Activated CD4-positive, alpha-beta memory T cell treated with anti-CD3 and anti-CD28 coated beads, Interleukin-2, amount 10 ng/mL, durations not matched to agents 7 days and 5 days (primary cell): ENCODE measurements around the gene CDH23. TPM values are rescaled to one million over a fixed set of nuclear protein-coding genes. Genes with fewer than 3 reads are reported as not detected.

Source experiments
- CTCF ChIA-PET: fragments of 350-600 bp; sonication (Branson Sonifier 250); formaldehyde crosslinking; loops from one replicate; lab custom pipeline; 2021; ENCODE audit warnings: antibody characterized with exemption, inconsistent platforms; lab: Charles Lee
- POLR2A ChIA-PET: fragments of 350-600 bp; sonication (Branson Sonifier 250); formaldehyde crosslinking; loops from one replicate; lab custom pipeline; 2021; ENCODE audit warnings: antibody characterized with exemption; lab: Charles Lee
- DNase-seq: peaks from one replicate; pipeline ENCODE4 v3.0.0-alpha.2; 2020
- H3K27ac Mint-ChIP-seq: one replicate; pipeline ENCODE4 v1.8.0; 2021; ENCODE audit warnings: mild to moderate bottlenecking, mixed read lengths
- H3K27me3 Mint-ChIP-seq: one replicate; pipeline ENCODE4 v1.8.0; 2021; ENCODE audit warnings: mixed read lengths
- H3K36me3 Mint-ChIP-seq: one replicate; pipeline ENCODE4 v1.8.0; 2021; ENCODE audit warnings: low read depth, mixed read lengths
- H3K4me1 Mint-ChIP-seq: one replicate; pipeline ENCODE4 v1.8.0; 2021; ENCODE audit warnings: mixed read lengths
- H3K4me3 Mint-ChIP-seq: one replicate; pipeline ENCODE4 v1.8.0; 2021; ENCODE audit warnings: mild to moderate bottlenecking, mixed read lengths
- H3K9me3 Mint-ChIP-seq: one replicate; pipeline ENCODE4 v1.8.0; 2021; ENCODE audit warnings: mixed read lengths
- total RNA-seq, 2 experiments: library from RNA; stranded (reverse); gene quantifications; one replicate each; pipeline ENCODE4 v1.2.3, GENCODE V29; 2021

Gene CDH23
- total RNA-seq, 2 experiments from 2014 or later, result 1.3 TPM

- POLR2A ChIA-PET, result no interaction called here
- no peak overlapping the region for H3K27ac Mint-ChIP-seq
- no peaks in the 10 kb centered on the region for H3K4me1 Mint-ChIP-seq
- no peaks in the 10 kb centered on the region for H3K9me3 Mint-ChIP-seq
- no peaks in the 10 kb centered on the region for H3K27me3 Mint-ChIP-seq
- CTCF ChIA-PET, result no interaction called here
- DNase-seq, result no peak
- no peak overlapping the region for H3K4me3 Mint-ChIP-seq
- no peaks in the 10 kb centered on the region for H3K36me3 Mint-ChIP-seq
Observed at GRCh38 chr10:71546220-71546619, 149.5 kb downstream of the CDH23 start.

GRCh38 chr10:71547312-71547711, 150.6 kb downstream of the CDH23 start:
- H3K9me3 Mint-ChIP-seq, result no peaks in the 10 kb centered on the region
- H3K4me1 Mint-ChIP-seq, result no peaks in the 10 kb centered on the region
- ChIA-PET POLR2A (no interaction called here), CTCF (no interaction called here)
- no peak for DNase-seq
- H3K36me3 Mint-ChIP-seq, result no peaks in the 10 kb centered on the region
- H3K4me3 Mint-ChIP-seq, result no peak overlapping the region
- no peak overlapping the region for H3K27ac Mint-ChIP-seq
- no peaks in the 10 kb centered on the region for H3K27me3 Mint-ChIP-seq

- no peaks in the 10 kb centered on the region for H3K36me3 Mint-ChIP-seq
- no peaks in the 10 kb centered on the region for H3K27me3 Mint-ChIP-seq
- peak; percentile 50 for DNase-seq
- H3K4me1 Mint-ChIP-seq, result no peaks in the 10 kb centered on the region
- CTCF ChIA-PET, result interaction anchor here (0.9 to 1.3 kb wide), 3 partner anchors 16 to 161 kb away, joined by 3 read pairs; no protein-coding TSS in a partner anchor
- H3K9me3 Mint-ChIP-seq, result no peaks in the 10 kb centered on the region
- POLR2A ChIA-PET, result no interaction called here
- H3K4me3 Mint-ChIP-seq, result no peak overlapping the region
- H3K27ac Mint-ChIP-seq, result no peak overlapping the region
Observed at GRCh38 chr10:71547876-71548846, 151.4 kb downstream of the CDH23 start.

GRCh38 chr10:71549766-71550533, 153.2 kb downstream of the CDH23 start:
- Mint-ChIP-seq H3K27me3 (no peaks in the 10 kb centered on the region), H3K27ac (no peak overlapping the region), H3K4me3 (no peak overlapping the region), H3K9me3 (no peaks in the 10 kb centered on the region), H3K36me3 (no peaks in the 10 kb centered on the region), H3K4me1 (no peaks in the 10 kb centered on the region)
- ChIA-PET POLR2A (no interaction called here), CTCF (interaction anchor here (0.5 to 1.6 kb wide), 5 partner anchors 19 to 1834 kb away, joined by 3 to 7 read pairs (median 4); no protein-coding TSS in a partner anchor)
- no peak for DNase-seq

GRCh38 chr10:71550628-71551027, 153.9 kb downstream of the CDH23 start:
- no peaks in the 10 kb centered on the region for H3K4me1 Mint-ChIP-seq
- H3K27ac Mint-ChIP-seq, result no peak overlapping the region
- H3K4me3 Mint-ChIP-seq, result no peak overlapping the region
- DNase-seq, result no peak
- ChIA-PET POLR2A (no interaction called here), CTCF (interaction anchor here (0.7 to 1.6 kb wide), 3 partner anchors 19 to 1835 kb away, joined by 3 to 7 read pairs (median 6); no protein-coding TSS in a partner anchor)
- peaks cover 1% of the 10 kb centered on the region for H3K27me3 Mint-ChIP-seq
- no peaks in the 10 kb centered on the region for H3K36me3 Mint-ChIP-seq
- H3K9me3 Mint-ChIP-seq, result no peaks in the 10 kb centered on the region

- Mint-ChIP-seq H3K27me3 (peaks cover 7% of the 10 kb centered on the region), H3K4me3 (no peak overlapping the region), H3K4me1 (no peaks in the 10 kb centered on the region), H3K9me3 (no peaks in the 10 kb centered on the region), H3K36me3 (no peaks in the 10 kb centered on the region), H3K27ac (no peak overlapping the region)
- ChIA-PET POLR2A (interaction anchor here (0.6 kb wide), 1 partner anchor 18 kb away, joined by 4 read pairs; no protein-coding TSS in a partner anchor), CTCF (no interaction called here)
- DNase-seq, result no peak
Observed at GRCh38 chr10:71551970-71552369, 155.2 kb downstream of the CDH23 start.

GRCh38 chr10:71553432-71553831, 156.7 kb downstream of the CDH23 start:
- CTCF ChIA-PET, result interaction anchor here (1.1 to 1.6 kb wide), 2 partner anchors 17 to 57 kb away, joined by 3 to 6 read pairs; no protein-coding TSS in a partner anchor
- POLR2A ChIA-PET, result no interaction called here
- Mint-ChIP-seq H3K4me3 (no peak overlapping the region), H3K27ac (no peak overlapping the region), H3K36me3 (no peaks in the 10 kb centered on the region), H3K27me3 (peaks cover 10% of the 10 kb centered on the region), H3K4me1 (no peaks in the 10 kb centered on the region), H3K9me3 (no peaks in the 10 kb centered on the region)
- no peak for DNase-seq

- ChIA-PET POLR2A (no interaction called here), CTCF (no interaction called here)
- no peak overlapping the region for H3K27ac Mint-ChIP-seq
- H3K27me3 Mint-ChIP-seq, result peaks cover 17% of the 10 kb centered on the region
- no peaks in the 10 kb centered on the region for H3K4me1 Mint-ChIP-seq
- H3K36me3 Mint-ChIP-seq, result no peaks in the 10 kb centered on the region
- H3K4me3 Mint-ChIP-seq, result no peak overlapping the region
- no peaks in the 10 kb centered on the region for H3K9me3 Mint-ChIP-seq
- no peak for DNase-seq
Observed at GRCh38 chr10:71554671-71555070, 158.0 kb downstream of the CDH23 start.

GRCh38 chr10:71555087-71555723, 158.5 kb downstream of the CDH23 start:
- ChIA-PET CTCF (no interaction called here), POLR2A (no interaction called here)
- Mint-ChIP-seq H3K36me3 (no peaks in the 10 kb centered on the region), H3K9me3 (no peaks in the 10 kb centered on the region), H3K27me3 (peaks cover 22% of the 10 kb centered on the region), H3K27ac (no peak overlapping the region), H3K4me1 (no peaks in the 10 kb centered on the region), H3K4me3 (no peak overlapping the region)
- DNase-seq, result no peak

GRCh38 chr10:71555724-71556119, 159.0 kb downstream of the CDH23 start:
- Mint-ChIP-seq H3K27ac (no peak overlapping the region), H3K4me1 (no peaks in the 10 kb centered on the region), H3K36me3 (no peaks in the 10 kb centered on the region), H3K4me3 (no peak overlapping the region), H3K27me3 (peaks cover 23% of the 10 kb centered on the region), H3K9me3 (no peaks in the 10 kb centered on the region)
- DNase-seq, result no peak
- CTCF ChIA-PET, result no interaction called here
- POLR2A ChIA-PET, result no interaction called here

GRCh38 chr10:71558991-71559390, 162.3 kb downstream of the CDH23 start:
- Mint-ChIP-seq H3K9me3 (no peaks in the 10 kb centered on the region), H3K27me3 (peaks cover 31% of the 10 kb centered on the region), H3K27ac (no peak overlapping the region), H3K4me1 (no peaks in the 10 kb centered on the region), H3K4me3 (no peak overlapping the region), H3K36me3 (no peaks in the 10 kb centered on the region)
- POLR2A ChIA-PET, result no interaction called here
- DNase-seq, result no peak
- CTCF ChIA-PET, result interaction anchor here (0.8 kb wide), 1 partner anchor 11 kb away, joined by 3 read pairs; no protein-coding TSS in a partner anchor

GRCh38 chr10:71561003-71561574, 164.4 kb downstream of the CDH23 start:
- no peak overlapping the region for H3K4me3 Mint-ChIP-seq
- CTCF ChIA-PET, result interaction anchor here (1.9 kb wide), 1 partner anchor 9 kb away, joined by 5 read pairs; no protein-coding TSS in a partner anchor
- H3K9me3 Mint-ChIP-seq, result no peaks in the 10 kb centered on the region
- no peaks in the 10 kb centered on the region for H3K36me3 Mint-ChIP-seq
- no peak overlapping the region for H3K27ac Mint-ChIP-seq
- POLR2A ChIA-PET, result no interaction called here
- peaks cover 27% of the 10 kb centered on the region for H3K27me3 Mint-ChIP-seq
- H3K4me1 Mint-ChIP-seq, result no peaks in the 10 kb centered on the region
- no peak for DNase-seq
